Measurements from ENCODE around the gene XRN2.

GRCh38 chr20:21353236-21353635 is 50.1 kb downstream of the XRN2 start:
- TF ChIP-seq CTCF (IDR thresholded peaks at IDR 0.05) (no peak), EZH2 (IDR thresholded peaks at IDR 0.05; ENCODE audit: borderline replicate concordance, insufficient read depth, low read depth, low read length, poor library complexity, severe bottlenecking) (no peak)
